Neural progenitor cell (in vitro differentiated cells): ENCODE results near the gene MRPL17. TPM values are rescaled to one million over a fixed set of nuclear protein-coding genes. Genes with fewer than 3 reads are reported as not detected.
A peak's percentile ranks its signal among the peaks of the same experiment; 100 is the strongest.

Experiments
- DNase-seq: peaks from one replicate; pipeline ENCODE4 v3.0.0-alpha.2; 2016; ENCODE audit warnings: low spot score
- H2AFZ ChIP-seq: fragments of 200-600 bp; sonication (generic); replicated peaks from 2 replicates; pipeline ENCODE4 v1.6.1; 2016; ENCODE audit warnings: antibody characterized with exemption
- H3F3A ChIP-seq: fragments of 200-600 bp; sonication (generic); 2 replicates; pipeline ENCODE4 v1.6.1; 2016; ENCODE audit warnings: antibody characterized with exemption, low read depth
- H3K27ac ChIP-seq: fragments of 200-600 bp; sonication (generic); 2 replicates; pipeline ENCODE4 v1.5.1; 2016; ENCODE audit warnings: mild to moderate bottlenecking
- H3K27me3 ChIP-seq: fragments of 200-600 bp; sonication (generic); 2 replicates; pipeline ENCODE4 v1.6.1; 2016; ENCODE audit warnings: mild to moderate bottlenecking, moderate library complexity
- H3K36me3 ChIP-seq: fragments of 200-600 bp; sonication (generic); 2 replicates; pipeline ENCODE4 v1.5.1; 2016
- H3K4me1 ChIP-seq: fragments of 200-600 bp; sonication (generic); 2 replicates; pipeline ENCODE4 v1.6.1; 2016; ENCODE audit warnings: mixed run types
- H3K4me2 ChIP-seq: fragments of 200-600 bp; sonication (generic); 2 replicates; pipeline ENCODE4 v1.6.1; 2016
- H3K4me3 ChIP-seq: fragments of 200-600 bp; sonication (generic); 2 replicates; pipeline ENCODE4 v1.5.1; 2016
- H3K79me2 ChIP-seq: fragments of 200-600 bp; sonication (generic); 2 replicates; pipeline ENCODE4 v1.6.1; 2016; ENCODE audit warnings: low read depth
- H3K9ac ChIP-seq: fragments of 200-600 bp; sonication (generic); 2 replicates; pipeline ENCODE4 v1.6.1; 2016
- H3K9me3 ChIP-seq: fragments of 200-600 bp; sonication (generic); 2 replicates; pipeline ENCODE4 v1.5.1; 2016; ENCODE audit warnings: low read depth
- H4K20me1 ChIP-seq: fragments of 200-600 bp; sonication (generic); 2 replicates; pipeline ENCODE4 v1.6.1; 2016; ENCODE audit warnings: low read depth
- H3K27ac Mint-ChIP-seq: 3 replicates; pipeline ENCODE4 v1.8.0; 2021; ENCODE audit warnings: mixed read lengths
- H3K27me3 Mint-ChIP-seq: 2 replicates; pipeline ENCODE4 v1.8.0; 2022; ENCODE audit warnings: low read depth, mild to moderate bottlenecking, inconsistent platforms, moderate library complexity, mixed read lengths; ENCODE audit not compliant: insufficient read depth
- H3K36me3 Mint-ChIP-seq: 3 replicates; pipeline ENCODE4 v1.8.0; 2021; ENCODE audit warnings: mixed read lengths
- H3K4me1 Mint-ChIP-seq: 3 replicates; pipeline ENCODE4 v1.8.0; 2021; ENCODE audit warnings: mixed read lengths
- H3K4me3 Mint-ChIP-seq: 3 replicates; pipeline ENCODE4 v1.8.0; 2021; ENCODE audit warnings: mild to moderate bottlenecking, moderate library complexity, mixed read lengths
- H3K9me3 Mint-ChIP-seq: 3 replicates; pipeline ENCODE4 v1.8.0; 2020; ENCODE audit warnings: mixed read lengths
- CTCF ChIP-seq: fragments of 200-600 bp; sonication (generic); IDR thresholded peaks from 2 replicates; pipeline ENCODE4 v1.5.1; 2017; ENCODE audit warnings: antibody characterized with exemption, mild to moderate bottlenecking
- EZH2 ChIP-seq: fragments of 200-600 bp; sonication (generic); IDR thresholded peaks from 2 replicates; pipeline ENCODE4 v1.6.1; 2017; ENCODE audit warnings: antibody characterized with exemption, mild to moderate bottlenecking, moderate library complexity
- EZH2phosphoT487 ChIP-seq: fragments of 200-600 bp; sonication (generic); IDR thresholded peaks from 2 replicates; pipeline ENCODE4 v1.6.1; 2017; ENCODE audit warnings: antibody characterized with exemption
- total RNA-seq: library from RNA; depleted of rRNA; stranded (reverse); fragments of >200 nt; gene quantifications from 2 replicates; pipeline ENCODE4 v1.2.3, GENCODE V29; 2015; ENCODE audit warnings: low replicate concordance

The MRPL17 gene
- total RNA-seq = 24.3 and 30.9 TPM in 2 replicates

- H3F3A ChIP-seq = peaks cover 28% of the 10 kb centered on the region
- peaks cover 15% of the 10 kb centered on the region for H4K20me1 ChIP-seq
- H3K4me2 ChIP-seq = peak within 1 kb of the TSS; percentile 83
- peak within 1 kb of the TSS; percentile 82 for H3K27ac ChIP-seq
- Mint-ChIP-seq H3K4me1 (peaks cover 16% of the 10 kb centered on the region), H3K4me3 (peak within 1 kb of the TSS; percentile 99), H3K27ac (peak within 1 kb of the TSS; percentile 99), H3K9me3 (peaks cover 6% of the 10 kb centered on the region), H3K36me3 (peaks cover 23% of the 10 kb centered on the region), H3K27me3 (peaks cover 7% of the 10 kb centered on the region)
- peak within 1 kb of the TSS; percentile 90 for H2AFZ ChIP-seq
- H3K4me1 ChIP-seq = peaks cover 15% of the 10 kb centered on the region
- no peaks in the 10 kb centered on the region for H3K27me3 ChIP-seq
- H3K4me3 ChIP-seq = peak within 1 kb of the TSS; percentile 69
- peaks cover 28% of the 10 kb centered on the region for H3K79me2 ChIP-seq
- H3K36me3 ChIP-seq = peaks cover 8% of the 10 kb centered on the region
- peak; percentile 100 for DNase-seq
- H3K9ac ChIP-seq = peak within 1 kb of the TSS; percentile 77
- H3K9me3 ChIP-seq = no peaks in the 10 kb centered on the region
- no peak for TF ChIP-seq EZH2
- no peak for TF ChIP-seq EZH2phosphoT487
- peak; percentile 87 for TF ChIP-seq CTCF
Measured at GRCh38 chr11:6682936-6683861, at the start of gene MRPL17. MRPL17 (minus strand) TSS chr11:6683340; CDS start chr11:6683296, 44 bp downstream.

- no peak overlapping the region for H3K4me2 ChIP-seq
- no peaks in the 10 kb centered on the region for H3K27me3 ChIP-seq
- Mint-ChIP-seq H3K9me3 (no peaks in the 10 kb centered on the region), H3K4me3 (no peak overlapping the region), H3K27ac (no peak overlapping the region), H3K27me3 (no peaks in the 10 kb centered on the region), H3K36me3 (no peaks in the 10 kb centered on the region), H3K4me1 (no peaks in the 10 kb centered on the region)
- H3K27ac ChIP-seq = no peak overlapping the region
- no peaks in the 10 kb centered on the region for H3K36me3 ChIP-seq
- H3K4me1 ChIP-seq = no peaks in the 10 kb centered on the region
- no peak for DNase-seq
- peak overlapping the region; percentile 26 for H2AFZ ChIP-seq
- no peaks in the 10 kb centered on the region for H3F3A ChIP-seq
- H3K9ac ChIP-seq = no peak overlapping the region
- no peak for TF ChIP-seq EZH2
- TF ChIP-seq EZH2phosphoT487 = no peak
- no peak for TF ChIP-seq CTCF
- H3K79me2 ChIP-seq = no peaks in the 10 kb centered on the region
- H3K4me3 ChIP-seq = no peak overlapping the region
- no peaks in the 10 kb centered on the region for H4K20me1 ChIP-seq
- no peaks in the 10 kb centered on the region for H3K9me3 ChIP-seq
Measured at GRCh38 chr11:6727971-6728760, 45.0 kb upstream of the MRPL17 start.

GRCh38 chr11:6725386-6725896 is 42.3 kb upstream of the MRPL17 start:
- H3K79me2 ChIP-seq = no peaks in the 10 kb centered on the region
- H3K4me3 ChIP-seq = no peak overlapping the region
- H3K9me3 Mint-ChIP-seq = no peaks in the 10 kb centered on the region
- H3K36me3 Mint-ChIP-seq = no peaks in the 10 kb centered on the region
- DNase-seq = no peak
- no peak overlapping the region for H3K4me3 Mint-ChIP-seq
- H3F3A ChIP-seq = no peaks in the 10 kb centered on the region
- no peak overlapping the region for H2AFZ ChIP-seq
- no peaks in the 10 kb centered on the region for H3K9me3 ChIP-seq
- no peaks in the 10 kb centered on the region for H3K36me3 ChIP-seq
- H3K27ac ChIP-seq = no peak overlapping the region
- no peaks in the 10 kb centered on the region for H3K4me1 Mint-ChIP-seq
- H3K27ac Mint-ChIP-seq = no peak overlapping the region
- H3K27me3 ChIP-seq = no peaks in the 10 kb centered on the region
- H3K4me2 ChIP-seq = no peak overlapping the region
- no peaks in the 10 kb centered on the region for H3K27me3 Mint-ChIP-seq
- H4K20me1 ChIP-seq = no peaks in the 10 kb centered on the region
- H3K4me1 ChIP-seq = no peaks in the 10 kb centered on the region
- TF ChIP-seq EZH2 (no peak), CTCF (no peak), EZH2phosphoT487 (no peak)
- H3K9ac ChIP-seq = no peak overlapping the region
